Neuronal stem cell (in vitro differentiated cells): ENCODE results near the gene GP9.

ENCODE experiments used
- DNase-seq: peaks from one replicate; pipeline ENCODE4 v3.0.0-alpha.2; 2013; ENCODE audit warnings: low spot score
- H2AFZ ChIP-seq: one replicate; pipeline ENCODE4 v1.6.1; 2013; ENCODE audit warnings: mild to moderate bottlenecking, low read length, inconsistent platforms
- H2AK5ac ChIP-seq: 2 replicates; pipeline ENCODE4 v1.6.1; 2013; ENCODE audit warnings: low read depth, mild to moderate bottlenecking, inconsistent platforms, low read length, moderate library complexity, mixed read lengths
- H2BK120ac ChIP-seq: 2 replicates; pipeline ENCODE4 v1.6.1; 2013; ENCODE audit warnings: low read depth, mild to moderate bottlenecking, inconsistent platforms, low read length, moderate library complexity, mixed read lengths
- H2BK12ac ChIP-seq: one replicate; pipeline ENCODE4 v1.6.1; 2013; ENCODE audit warnings: low read length, inconsistent platforms
- H2BK15ac ChIP-seq: 2 replicates; pipeline ENCODE4 v1.6.1; 2013; ENCODE audit warnings: mild to moderate bottlenecking, low read length, inconsistent platforms, mixed read lengths
- H2BK5ac ChIP-seq: one replicate; pipeline ENCODE4 v1.6.1; 2013; ENCODE audit warnings: inconsistent platforms, mild to moderate bottlenecking, low read length, moderate library complexity
- H3K14ac ChIP-seq: one replicate; pipeline ENCODE4 v1.6.1; 2013; ENCODE audit warnings: low read length, inconsistent platforms
- H3K18ac ChIP-seq: 2 replicates; pipeline ENCODE4 v1.6.1; 2013; ENCODE audit warnings: low read length, inconsistent platforms
- H3K23ac ChIP-seq: 2 replicates; pipeline ENCODE4 v1.6.1; 2013; ENCODE audit warnings: low read depth, mild to moderate bottlenecking, mixed read lengths, low read length, inconsistent platforms; ENCODE audit not compliant: poor library complexity
- H3K27ac ChIP-seq: replicated peaks from 3 replicates; pipeline ENCODE4 v1.5.1; 2013; ENCODE audit warnings: low read length, inconsistent platforms
- H3K27me3 ChIP-seq, 3 experiments: 2 replicates each; pipeline ENCODE4 v1.6.1; 2013; ENCODE audit warnings: low read length in 3 of 3, mild to moderate bottlenecking in 2 of 3, inconsistent platforms in 1 of 3, low read depth in 1 of 3, mixed read lengths in 1 of 3, moderate library complexity in 1 of 3; ENCODE audit not compliant: control insufficient read depth in 3 of 3, insufficient read depth in 3 of 3
- H3K36me3 ChIP-seq, 2 donors: replicated peaks in 1 of 2; 2 replicates each; pipeline ENCODE4 v1.6.1; 2013; ENCODE audit warnings: low read length in 2 of 2; ENCODE audit not compliant: control insufficient read depth in 2 of 2, insufficient read depth in 2 of 2
- H3K4ac ChIP-seq: 2 replicates; pipeline ENCODE4 v1.6.1; 2013; ENCODE audit warnings: inconsistent platforms, mild to moderate bottlenecking, low read length, moderate library complexity
- H3K4me1 ChIP-seq, 2 donors: 1 replicate in 1 of 2; 2 replicates in 1 of 2; pipeline ENCODE4 v1.6.1; 2013; ENCODE audit warnings: low read length in 2 of 2, low read depth in 1 of 2; ENCODE audit not compliant: control insufficient read depth in 2 of 2, insufficient read depth in 1 of 2
- H3K4me2 ChIP-seq: one replicate; pipeline ENCODE4 v1.6.1; 2013; ENCODE audit warnings: mild to moderate bottlenecking, low read length, inconsistent platforms; ENCODE audit not compliant: insufficient read depth, poor library complexity, severe bottlenecking
- H3K4me3 ChIP-seq, 2 donors: 2 replicates each; pipeline ENCODE4 v1.5.1; 2013; ENCODE audit warnings: low read length in 2 of 2, mild to moderate bottlenecking in 2 of 2, inconsistent platforms in 1 of 2, moderate library complexity in 1 of 2
- H3K79me1 ChIP-seq: one replicate; pipeline ENCODE4 v1.6.1; 2013; ENCODE audit warnings: low read depth, mild to moderate bottlenecking, inconsistent platforms, low read length, moderate library complexity
- H3K9ac ChIP-seq: one replicate; pipeline ENCODE4 v1.6.1; 2013; ENCODE audit warnings: mild to moderate bottlenecking, low read depth, low read length, inconsistent platforms; ENCODE audit not compliant: poor library complexity
- H3K9me3 ChIP-seq, 2 donors: replicated peaks in 1 of 2; 2 replicates each; pipeline versions ENCODE3 to v1.6.1; 2013; ENCODE audit warnings: low read length in 2 of 2, mild to moderate bottlenecking in 2 of 2, inconsistent platforms in 1 of 2, low read depth in 1 of 2, mixed read lengths in 1 of 2, moderate library complexity in 1 of 2; ENCODE audit not compliant: control insufficient read depth in 2 of 2, insufficient read depth in 1 of 2
- H4K8ac ChIP-seq: one replicate; pipeline ENCODE4 v1.6.1; 2013; ENCODE audit warnings: low read depth, mild to moderate bottlenecking, inconsistent platforms, low read length, moderate library complexity
- H4K91ac ChIP-seq: one replicate; pipeline ENCODE4 v1.6.1; 2013; ENCODE audit warnings: low read length, low read depth, mild to moderate bottlenecking, inconsistent platforms; ENCODE audit not compliant: poor library complexity
- WGBS, 2 donors: extraction: QIAGEN DNeasy Blood & Tissue Kit; methylation state at CpG; one replicate each; pipeline ENCODE4 v1.1.7; 2013; ENCODE audit warnings: missing lambda C conversion rate in 2 of 2, mixed read lengths in 1 of 2; ENCODE audit not compliant: insufficient read length in 2 of 2, insufficient replicate concordance in 1 of 2; ENCODE audit errors: extremely low coverage in 2 of 2; 5-methylcytosine and 5-hydroxymethylcytosine counted together

The GP9 gene

DNA sequence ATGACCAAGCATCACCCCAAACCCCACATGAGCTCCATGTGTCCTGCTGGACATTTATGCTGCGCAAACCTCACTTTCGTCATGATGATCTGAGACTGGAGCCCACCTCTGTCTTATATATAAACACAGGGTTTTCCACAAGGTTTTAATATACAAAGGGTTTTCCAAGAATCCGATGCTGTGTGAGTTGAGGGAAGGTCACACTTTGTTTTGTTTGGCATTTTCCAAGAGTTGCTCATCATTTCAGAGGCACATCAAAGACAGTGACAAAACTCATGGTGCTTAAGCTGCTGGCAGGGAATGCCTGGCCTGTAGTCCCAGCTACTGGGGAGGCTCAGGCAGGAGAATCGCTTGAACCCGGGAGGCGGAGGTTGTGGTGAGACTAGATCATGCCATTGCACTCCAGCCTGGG, 39.4 kb upstream of the GP9 start:
- Histone ChIP-seq H2BK15ac (no peak overlapping the region), H2BK5ac (no peak overlapping the region), H3K9ac (no peak overlapping the region), H3K9me3 (peaks cover 0 to 7% of the 10 kb centered on the region in 2 donors), H3K14ac (no peak overlapping the region), H2AFZ (no peak overlapping the region), H3K18ac (no peak overlapping the region), H3K4me1 (peaks cover 0 to 8% of the 10 kb centered on the region in 2 donors), H3K27ac (no peak overlapping the region), H4K8ac (no peak overlapping the region), H4K91ac (no peak overlapping the region), H2AK5ac (no peak overlapping the region), H2BK12ac (no peak overlapping the region), H2BK120ac (no peak overlapping the region), H3K4me2 (no peak overlapping the region), H3K27me3 (no peaks in the 10 kb centered on the region), H3K4ac (no peak overlapping the region), H3K79me1 (no peaks in the 10 kb centered on the region), H3K4me3 (no peak overlapping the region), H3K23ac (no peak overlapping the region), H3K36me3 (peaks cover 0 to 57% of the 10 kb centered on the region in 2 donors)
- no CpG with 5 or more reads among the region's 6 CpGs for WGBS, 2 donors
- DNase-seq: no peak

DNA sequence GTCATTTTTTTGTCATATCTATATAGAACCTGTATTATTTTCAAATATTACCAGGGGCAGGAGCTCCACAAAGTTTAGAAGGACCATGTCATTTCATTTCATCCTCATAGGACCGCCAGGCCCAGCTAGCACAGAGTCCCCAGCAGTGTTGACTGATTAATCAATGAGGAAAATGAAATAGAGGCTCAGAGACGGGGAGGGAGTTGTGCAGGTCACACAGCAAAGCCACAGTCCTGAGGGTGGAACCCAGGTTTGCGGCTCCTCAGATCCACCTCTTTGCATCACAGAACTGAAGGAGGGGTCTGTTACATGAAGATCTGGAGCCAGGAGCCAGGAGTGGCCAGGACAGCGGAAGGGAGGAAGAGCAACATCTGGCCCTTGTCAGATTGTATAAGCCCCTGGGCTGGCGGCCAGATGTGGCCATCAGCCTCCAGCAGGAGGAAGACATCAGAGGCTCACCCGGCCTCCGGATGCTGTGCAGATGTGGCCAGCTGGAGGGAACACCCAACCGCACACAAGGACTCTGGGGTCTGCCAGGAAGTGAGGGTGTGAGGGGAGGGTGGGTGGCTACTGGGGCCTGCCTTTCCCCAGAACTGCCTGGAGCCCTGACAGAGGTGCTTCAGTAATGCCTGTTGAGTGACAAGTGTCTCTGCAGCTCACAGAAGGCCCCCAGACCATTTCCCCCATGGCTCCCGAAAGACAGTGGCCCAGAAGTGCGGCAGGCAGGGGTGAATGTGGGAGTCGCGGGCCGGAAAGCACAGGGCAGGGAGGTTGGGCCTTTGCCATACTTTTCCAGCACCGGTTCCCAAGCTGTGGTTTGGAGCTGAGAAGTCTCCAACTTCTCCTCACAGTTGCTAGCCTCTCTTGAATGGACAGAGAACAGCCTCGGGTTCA, 38.2 kb upstream of the GP9 start:
- Histone ChIP-seq H3K4me3 (no peak overlapping the region), H3K18ac (no peak overlapping the region), H2BK15ac (no peak overlapping the region), H3K4me2 (no peak overlapping the region), H2AK5ac (peak overlapping the region; percentile 22), H3K9me3 (peaks cover 0 to 7% of the 10 kb centered on the region in 2 donors), H2BK120ac (no peak overlapping the region), H2AFZ (no peak overlapping the region), H3K14ac (no peak overlapping the region), H3K27me3 (no peaks in the 10 kb centered on the region), H3K36me3 (peaks cover 0 to 53% of the 10 kb centered on the region in 2 donors), H2BK5ac (no peak overlapping the region), H3K4ac (no peak overlapping the region), H3K27ac (no peak overlapping the region), H3K4me1 (peaks cover 0 to 6% of the 10 kb centered on the region in 2 donors), H3K9ac (no peak overlapping the region), H4K8ac (no peak overlapping the region), H3K79me1 (no peaks in the 10 kb centered on the region), H3K23ac (peak overlapping the region; percentile 17), H2BK12ac (no peak overlapping the region), H4K91ac (no peak overlapping the region)
- DNase-seq: no peak
- WGBS, 2 donors: no CpG with 5 or more reads among the region's 15 CpGs

DNA sequence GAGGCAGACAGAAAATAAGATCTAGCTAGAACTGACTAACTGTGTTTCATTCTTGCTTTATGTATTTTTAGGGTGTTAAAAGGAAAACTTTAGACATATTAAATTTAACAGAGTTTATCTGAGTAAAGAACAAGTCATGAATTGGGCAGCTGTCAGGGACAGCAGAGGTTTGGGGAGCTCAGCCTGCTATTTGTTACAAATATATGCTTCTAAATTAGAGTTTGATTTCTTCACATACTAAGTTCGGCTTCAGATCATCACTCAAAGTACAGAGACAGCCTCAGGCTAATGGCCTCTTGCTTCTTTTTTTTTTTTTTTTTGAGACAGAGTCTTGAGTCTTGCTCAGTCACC, 37.6 kb upstream of the GP9 start:
- Histone ChIP-seq H3K4ac (no peak overlapping the region), H2AFZ (no peak overlapping the region), H3K4me3 (no peak overlapping the region), H2BK120ac (no peak overlapping the region), H3K27ac (no peak overlapping the region), H3K79me1 (no peaks in the 10 kb centered on the region), H3K36me3 (peaks cover 0 to 51% of the 10 kb centered on the region in 2 donors), H2BK12ac (no peak overlapping the region), H2BK5ac (no peak overlapping the region), H3K18ac (no peak overlapping the region), H3K4me2 (no peak overlapping the region), H2BK15ac (no peak overlapping the region), H2AK5ac (no peak overlapping the region), H3K9ac (no peak overlapping the region), H3K14ac (no peak overlapping the region), H3K23ac (no peak overlapping the region), H3K9me3 (peaks cover 0 to 7% of the 10 kb centered on the region in 2 donors), H3K27me3 (no peaks in the 10 kb centered on the region), H4K8ac (no peak overlapping the region), H4K91ac (no peak overlapping the region), H3K4me1 (peaks cover 0 to 2% of the 10 kb centered on the region in 2 donors)
- WGBS, 2 donors: no CpG with 5 or more reads among the region's 1 CpG
- DNase-seq: no peak

DNA sequence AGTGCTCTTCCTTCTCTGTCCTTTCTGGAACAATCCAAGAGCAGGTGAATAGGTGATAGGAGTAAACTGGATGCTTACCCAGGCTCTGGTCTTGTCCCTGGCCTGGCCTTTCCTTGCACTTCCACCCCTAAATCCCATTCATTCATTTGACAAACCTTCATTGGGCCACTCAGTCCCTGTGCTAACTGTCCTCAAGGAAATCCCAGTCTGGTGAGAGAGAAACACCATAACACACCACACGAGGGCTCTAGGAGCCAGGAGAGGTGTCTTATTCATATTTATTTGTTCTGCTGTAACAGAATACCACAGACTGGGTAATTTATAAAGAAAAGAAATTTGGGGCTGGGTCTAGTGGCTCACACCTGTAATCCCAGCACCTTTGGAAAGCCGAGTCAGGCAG, 36.7 kb upstream of the GP9 start:
- Histone ChIP-seq H2AFZ (no peak overlapping the region), H3K4me2 (no peak overlapping the region), H3K9ac (no peak overlapping the region), H3K36me3 (peaks cover 0 to 44% of the 10 kb centered on the region in 2 donors), H3K4me1 (peaks cover 0 to 2% of the 10 kb centered on the region in 2 donors), H2BK120ac (no peak overlapping the region), H3K9me3 (peaks cover 0 to 7% of the 10 kb centered on the region in 2 donors), H4K8ac (no peak overlapping the region), H2AK5ac (no peak overlapping the region), H2BK15ac (no peak overlapping the region), H3K23ac (no peak overlapping the region), H2BK5ac (no peak overlapping the region), H3K27me3 (no peaks in the 10 kb centered on the region), H3K27ac (no peak overlapping the region), H3K4me3 (no peak overlapping the region), H3K18ac (no peak overlapping the region), H3K4ac (no peak overlapping the region), H2BK12ac (no peak overlapping the region), H3K79me1 (no peaks in the 10 kb centered on the region), H3K14ac (no peak overlapping the region), H4K91ac (no peak overlapping the region)
- WGBS, 2 donors: no CpG with 5 or more reads among the region's 2 CpGs
- DNase-seq: no peak
